IMR-90 (cell line): ENCODE results near the gene PCK2. TPM values are rescaled to one million over a fixed set of nuclear protein-coding genes. Genes with fewer than 3 reads are reported as not detected.

ENCODE experiments used
- ATAC-seq: fragments of 200-7000 bp; cut with Tn5 transposase; 2 replicates; pipeline ENCODE4 v1.9.1; 2020; ENCODE audit warnings: low read depth, mild to moderate bottlenecking, moderate library complexity
- BruUV-seq: library from RNA; stranded (reverse); fragments of 400-500 nt; replicated peaks from 2 replicates; lab custom pipeline; 2021; lab: Mats Ljungman, UMichigan
- CTCF ChIA-PET: fragments of 300-600 bp; formaldehyde crosslinking; extraction: SDS; loops from one replicate; lab custom pipeline; 2021; ENCODE audit warnings: antibody characterized with exemption; lab: Yijun Ruan, JAX
- POLR2A ChIA-PET: fragments of 300-600 bp; sonication (Branson Sonifier 250); formaldehyde crosslinking; loops from one replicate; lab custom pipeline; 2022; ENCODE audit warnings: antibody characterized with exemption; ENCODE audit not compliant: unreplicated experiment; lab: Charles Lee
- DNase-seq: peaks from one replicate; pipeline ENCODE4 v3.0.0; 2013
- H2AFZ ChIP-seq: replicated peaks from 2 replicates; pipeline ENCODE3; 2013; ENCODE audit warnings: low read length, mild to moderate bottlenecking; ENCODE audit not compliant: poor library complexity
- H2AK5ac ChIP-seq: 2 replicates; pipeline ENCODE4 v1.6.1; 2013; ENCODE audit warnings: low read depth, low read length, inconsistent platforms
- H2AK9ac ChIP-seq: replicated peaks from 2 replicates; pipeline ENCODE3; 2013; ENCODE audit warnings: mild to moderate bottlenecking, low read depth, low read length, moderate library complexity; ENCODE audit not compliant: poor library complexity
- H2BK120ac ChIP-seq: 2 replicates; pipeline ENCODE4 v1.6.1; 2013; ENCODE audit warnings: low read depth, low read length, inconsistent platforms
- H2BK15ac ChIP-seq: 3 replicates; pipeline ENCODE4 v1.6.1; 2013; ENCODE audit warnings: low read depth, low read length, inconsistent platforms
- H2BK20ac ChIP-seq: 2 replicates; pipeline ENCODE4 v1.6.1; 2013; ENCODE audit warnings: low read depth, mild to moderate bottlenecking, inconsistent platforms, low read length, moderate library complexity
- H2BK5ac ChIP-seq: 2 replicates; pipeline ENCODE4 v1.6.1; 2013; ENCODE audit warnings: mild to moderate bottlenecking, low read depth, low read length, inconsistent platforms; ENCODE audit not compliant: poor library complexity, severe bottlenecking
- H3K14ac ChIP-seq: replicated peaks from 2 replicates; pipeline ENCODE4 v1.6.1; 2013; ENCODE audit warnings: low read depth, low read length, inconsistent platforms
- H3K18ac ChIP-seq: 2 replicates; pipeline ENCODE4 v1.6.1; 2013; ENCODE audit warnings: low read depth, low read length, control low read depth
- H3K23ac ChIP-seq: 2 replicates; pipeline ENCODE4 v1.6.1; 2013; ENCODE audit warnings: low read depth, low read length, inconsistent platforms
- H3K27ac ChIP-seq: 2 replicates; pipeline ENCODE4 v1.5.1; 2013; ENCODE audit warnings: mild to moderate bottlenecking, control low read depth, low read length; ENCODE audit not compliant: insufficient read depth
- H3K27me3 ChIP-seq: 2 replicates; pipeline ENCODE4 v1.6.1; 2013; ENCODE audit warnings: low read length; ENCODE audit not compliant: control insufficient read depth, insufficient read depth
- H3K36me3 ChIP-seq: 2 replicates; pipeline ENCODE4 v1.6.1; 2013; ENCODE audit warnings: low read length, mixed read lengths; ENCODE audit not compliant: control insufficient read depth, insufficient read depth
- H3K4ac ChIP-seq: 2 replicates; pipeline ENCODE4 v1.6.1; 2013; ENCODE audit warnings: low read depth, low read length, inconsistent platforms
- H3K4me1 ChIP-seq: 2 replicates; pipeline ENCODE4 v1.6.1; 2013; ENCODE audit warnings: low read length, mixed read lengths; ENCODE audit not compliant: control insufficient read depth, insufficient read depth
- H3K4me2 ChIP-seq: 2 replicates; pipeline ENCODE4 v1.6.1; 2013; ENCODE audit warnings: low read depth, mild to moderate bottlenecking, control low read depth, low read length, moderate library complexity
- H3K4me3 ChIP-seq: 2 replicates; pipeline ENCODE4 v1.5.1; 2013; ENCODE audit warnings: low read depth, mild to moderate bottlenecking, control low read depth, low read length, moderate library complexity; ENCODE audit not compliant: insufficient read depth
- H3K56ac ChIP-seq: 2 replicates; pipeline ENCODE4 v1.6.1; 2013; ENCODE audit warnings: low read length, inconsistent platforms; ENCODE audit not compliant: insufficient read depth; ENCODE audit errors: extremely low read depth
- H3K79me1 ChIP-seq, 2 experiments: 2 replicates each; pipeline ENCODE4 v1.6.1; 2013; ENCODE audit warnings: low read length in 2 of 2, inconsistent platforms in 1 of 2, low read depth in 1 of 2
- H3K9ac ChIP-seq: 2 replicates; pipeline ENCODE4 v1.6.1; 2013; ENCODE audit warnings: low read depth, low read length, control low read depth
- H3K9me1 ChIP-seq: 2 replicates; pipeline ENCODE4 v1.6.1; 2013; ENCODE audit warnings: low read length, inconsistent platforms; ENCODE audit not compliant: insufficient read depth
- H3K9me3 ChIP-seq: 2 replicates; pipeline ENCODE4 v1.6.1; 2013; ENCODE audit warnings: low read length; ENCODE audit not compliant: control insufficient read depth, insufficient read depth
- H4K20me1 ChIP-seq: 2 replicates; pipeline ENCODE4 v1.6.1; 2013; ENCODE audit warnings: low read length, inconsistent platforms; ENCODE audit not compliant: insufficient read depth
- H4K5ac ChIP-seq: 2 replicates; pipeline ENCODE4 v1.6.1; 2013; ENCODE audit warnings: mild to moderate bottlenecking, low read depth, low read length, control low read depth
- H4K8ac ChIP-seq, 2 experiments: 2 replicates each; pipeline ENCODE4 v1.6.1; 2013; ENCODE audit warnings: low read depth in 2 of 2, low read length in 2 of 2, control low read depth in 1 of 2, inconsistent platforms in 1 of 2
- H4K91ac ChIP-seq: 2 replicates; pipeline ENCODE4 v1.6.1; 2013; ENCODE audit warnings: low read depth, low read length, inconsistent platforms; ENCODE audit not compliant: insufficient read depth
- BHLHE40 ChIP-seq: fragments of 150-350 bp; IDR thresholded peaks from 2 replicates; pipeline ENCODE4 v1.6.1; 2016; ENCODE audit warnings: mild to moderate bottlenecking, low read depth, low read length
- CHD1 ChIP-seq: IDR thresholded peaks from 2 replicates; pipeline ENCODE4 v1.6.1; 2012; ENCODE audit warnings: low read depth, low read length, improper control_type of control experiment
- MAFK ChIP-seq: IDR thresholded peaks from 2 replicates; pipeline ENCODE4 v1.6.1; 2012; ENCODE audit warnings: low read depth, low read length, improper control_type of control experiment
- MAZ ChIP-seq: IDR thresholded peaks from 2 replicates; pipeline ENCODE4 v1.6.1; 2012; ENCODE audit warnings: low read depth, mild to moderate bottlenecking, low read length, improper control_type of control experiment, moderate library complexity, borderline replicate concordance
- NFE2L2 ChIP-seq: fragments of 150-350 bp; IDR thresholded peaks from 2 replicates; pipeline ENCODE4 v1.6.1; 2016; ENCODE audit warnings: low read depth, mild to moderate bottlenecking, low read length
- RFX5 ChIP-seq: IDR thresholded peaks from 2 replicates; pipeline ENCODE4 v1.8.0; 2012; ENCODE audit warnings: low read depth, mild to moderate bottlenecking, low read length, moderate library complexity
- USF2 ChIP-seq: fragments of 150-350 bp; IDR thresholded peaks from 2 replicates; pipeline ENCODE4 v1.6.1; 2017; ENCODE audit warnings: mild to moderate bottlenecking, antibody characterized with exemption, low read length, low read depth
- WGBS, 2 experiments: methylation state at CpG; one replicate each; pipeline versions ENCODE4 v1.1.5 to v1.1.7; 2013; ENCODE audit warnings: missing lambda C conversion rate in 2 of 2; ENCODE audit not compliant: insufficient read length in 1 of 2; ENCODE audit errors: extremely low coverage in 2 of 2; 5-methylcytosine and 5-hydroxymethylcytosine counted together
- dilution Hi-C: fragments of 300-500 bp; cut with HindIII; formaldehyde crosslinking; loops from one replicate; pipeline ENCODE4 v1.14.3; 2018; ENCODE audit warnings: low sequenced_read_pairs; ENCODE audit not compliant: unreplicated experiment
- in situ Hi-C: fragments of 300-500 bp; cut with MboI; formaldehyde crosslinking; loops from 3 replicates; pipeline ENCODE4 v1.14.3; 2019; ENCODE audit warnings: low sequenced_read_pairs, inconsistent platforms, mixed read lengths
- intact Hi-C: fragments of 100-400 bp; cut with micrococcal nuclease; formaldehyde crosslinking; loops from 2 replicates; pipeline ENCODE4 v1.10.0; 2022
- polyA plus RNA-seq, 3 experiments: library from polyadenylated mRNA; depleted of rRNA; stranded (reverse); fragments of >200 nt; gene quantifications; 2 replicates each; pipeline ENCODE4 v1.2.3, GENCODE V29; 2012; ENCODE audit warnings: low replicate concordance in 1 of 3
- total RNA-seq: library from RNA; depleted of rRNA; stranded (reverse); fragments of >200 nt; gene quantifications from 2 replicates; pipeline ENCODE4 v1.2.3, GENCODE V29; 2012

The PCK2 gene
- total and polyA plus RNA-seq, 2 of the 4 experiments (the other 2 are of a cell fraction), result 13.4 to 29.4 TPM

GRCh38 chr14:24084440-24084839 is 9.7 kb upstream of the PCK2 start:
- Histone ChIP-seq H3K27ac (no peak overlapping the region), H3K23ac (no peak overlapping the region), H4K8ac (no peak overlapping the region), H3K27me3 (peaks cover 67% of the 10 kb centered on the region), H3K4me2 (no peak overlapping the region), H4K5ac (no peak overlapping the region), H3K4ac (no peak overlapping the region), H2BK5ac (no peak overlapping the region), H3K56ac (no peak overlapping the region), H4K20me1 (no peaks in the 10 kb centered on the region; the same call in 1 of the 2 replicates), H2AK5ac (no peak overlapping the region), H3K4me3 (no peak overlapping the region), H3K36me3 (no peaks in the 10 kb centered on the region), H3K9ac (no peak overlapping the region), H3K18ac (no peak overlapping the region), H2BK120ac (no peak overlapping the region), H4K91ac (no peak overlapping the region), H3K14ac (no peak overlapping the region), H3K9me1 (no peaks in the 10 kb centered on the region), H3K4me1 (peaks cover 2% of the 10 kb centered on the region; the same call in 1 of the 2 replicates), H3K9me3 (no peaks in the 10 kb centered on the region), H2BK15ac (no peak overlapping the region), H2AFZ (no peak overlapping the region), H3K79me1 (no peaks in the 10 kb centered on the region), H2BK20ac (no peak overlapping the region), H2AK9ac (no peak overlapping the region)
- ChIA-PET POLR2A (no interaction called here), CTCF (interaction anchor here (0.8 to 2.0 kb wide), 2 partner anchors 24 to 26 kb away, joined by 3 to 6 read pairs; no protein-coding TSS in a partner anchor)
- dilution Hi-C loops (no loop called here), in situ Hi-C loops (no loop called here), intact Hi-C loops (no loop called here)
- no peak for ATAC-seq
- no peak for TF ChIP-seq CHD1
- TF ChIP-seq BHLHE40, result no peak
- no peak for TF ChIP-seq USF2
- TF ChIP-seq MAFK, result no peak
- no peak for TF ChIP-seq RFX5
- no peak for TF ChIP-seq NFE2L2
- no peak for TF ChIP-seq MAZ
- DNase-seq, result no peak
- no TSS peak for BruUV-seq
- WGBS, 2 experiments, result no CpG with 5 or more reads among the region's 2 CpGs
